Measurements from ENCODE around the gene NID2.

The NID2 gene

GRCh38 chr14:52025310-52025709, 43.5 kb downstream of the NID2 start:
- ATAC-seq = no peak

GRCh38 chr14:52023518-52023917, 45.3 kb downstream of the NID2 start:
- no peak for ATAC-seq

GRCh38 chr14:52021957-52022600, 46.8 kb downstream of the NID2 start:
- peak; percentile 93 to 95 for ATAC-seq

- ATAC-seq = no peak
These were observed 47.8 kb downstream of the NID2 start for GRCh38 chr14:52020866-52021717.

- no peak for ATAC-seq
These were observed 48.6 kb downstream of the NID2 start for GRCh38 chr14:52020161-52020714.

- no peak for ATAC-seq
These were observed 49.9 kb downstream of the NID2 start for GRCh38 chr14:52018970-52019369.

- no peak for ATAC-seq
These were observed 50.6 kb downstream of the NID2 start for GRCh38 chr14:52018252-52018651.

- no peak for ATAC-seq
These were observed 53.3 kb downstream of the NID2 start for GRCh38 chr14:52015411-52016030.

GRCh38 chr14:52014601-52015267, 54.1 kb downstream of the NID2 start:
- no peak for ATAC-seq

- ATAC-seq = peak; percentile 9 to 10
These were observed 54.8 kb downstream of the NID2 start for GRCh38 chr14:52013984-52014600.

- no peak for ATAC-seq
These were observed 56.2 kb downstream of the NID2 start for GRCh38 chr14:52012635-52013034.

- no peak for ATAC-seq
These were observed 57.3 kb downstream of the NID2 start for GRCh38 chr14:52011523-52011922.

- no peak for ATAC-seq
These were observed 58.6 kb downstream of the NID2 start for GRCh38 chr14:52010173-52010693.

- ATAC-seq = no peak
These were observed 60.7 kb downstream of the NID2 start for GRCh38 chr14:52008136-52008535.

- ATAC-seq = no peak
These were observed 61.2 kb downstream of the NID2 start for GRCh38 chr14:52007637-52008036.

GRCh38 chr14:52007211-52007610, 61.6 kb downstream of the NID2 start:
- no peak for ATAC-seq

- no peak for ATAC-seq
These were observed 62.5 kb downstream of the NID2 start for GRCh38 chr14:52006361-52006760.

- no peak for ATAC-seq
These were observed 63.2 kb downstream of the NID2 start for GRCh38 chr14:52005625-52006024.

- no peak for ATAC-seq
These were observed 65.5 kb downstream of the NID2 start for GRCh38 chr14:52003324-52003723.

- no peak for ATAC-seq
These were observed 66.3 kb downstream of the NID2 start for GRCh38 chr14:52002542-52002941.

- no peak for ATAC-seq
These were observed 68.2 kb downstream of the NID2 start for GRCh38 chr14:52000696-52001095.

- no peak for ATAC-seq
These were observed 68.8 kb downstream of the NID2 start for GRCh38 chr14:52000019-52000582.
